HG03469 (cell line): ENCODE data around the gene QRFP.

Source experiments
- ATAC-seq: cut with Tn5 transposase; IDR thresholded peaks from one replicate; pipeline ENCODE4 v1.9.1; 2021; ENCODE audit warnings: mild to moderate bottlenecking, moderate library complexity, moderate number of reproducible peaks; ENCODE audit not compliant: unreplicated experiment

Gene QRFP

GRCh38 chr9:130934246-130934645 is 37.6 kb upstream of the QRFP start:
- ATAC-seq, result no peak

GRCh38 chr9:130933114-130934046 is 36.8 kb upstream of the QRFP start:
- ATAC-seq, result no peak

GRCh38 chr9:130932255-130933079 is 35.9 kb upstream of the QRFP start:
- ATAC-seq, result no peak

GRCh38 chr9:130931508-130932254 is 35.1 kb upstream of the QRFP start:
- no peak for ATAC-seq

- no peak for ATAC-seq
Measured at GRCh38 chr9:130930804-130931349, 34.3 kb upstream of the QRFP start.

- no peak for ATAC-seq
Measured at GRCh38 chr9:130930132-130930803, 33.7 kb upstream of the QRFP start.

GRCh38 chr9:130929571-130930038 is 33.0 kb upstream of the QRFP start:
- ATAC-seq, result no peak

GRCh38 chr9:130927995-130928900 is 31.6 kb upstream of the QRFP start:
- ATAC-seq, result no peak

GRCh38 chr9:130927338-130927737 is 30.7 kb upstream of the QRFP start:
- no peak for ATAC-seq

- no peak for ATAC-seq
Measured at GRCh38 chr9:130925050-130925678, 28.6 kb upstream of the QRFP start.

- no peak for ATAC-seq
Measured at GRCh38 chr9:130924448-130924788, 27.8 kb upstream of the QRFP start.

GRCh38 chr9:130923611-130924447 is 27.2 kb upstream of the QRFP start:
- no peak for ATAC-seq

GRCh38 chr9:130922893-130923610 is 26.4 kb upstream of the QRFP start:
- ATAC-seq, result no peak

- no peak for ATAC-seq
Measured at GRCh38 chr9:130921989-130922892, 25.6 kb upstream of the QRFP start.

GRCh38 chr9:130921300-130921988 is 24.8 kb upstream of the QRFP start:
- no peak for ATAC-seq
